ENCODE measurements around the gene RIMBP2.

RIMBP2 gene

DNA sequence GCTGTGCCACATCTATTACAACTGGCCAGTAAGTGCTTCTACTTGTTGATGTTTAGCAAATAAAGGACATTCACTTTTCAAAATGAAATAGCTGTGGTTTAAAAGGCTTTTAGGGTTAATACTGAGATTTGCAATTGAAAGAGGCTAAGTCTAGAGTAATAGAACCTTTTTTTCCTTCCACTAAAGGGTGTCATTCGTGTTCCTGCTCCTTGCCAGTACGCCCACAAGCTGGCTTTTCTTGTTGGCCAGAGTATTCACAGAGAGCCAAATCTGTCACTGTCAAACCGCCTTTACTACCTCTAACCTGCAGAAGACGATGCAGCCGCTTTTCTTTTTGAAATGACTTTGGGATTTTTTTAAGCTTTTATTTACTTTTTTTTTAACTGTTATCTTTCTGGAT is 344.8 kb downstream of the RIMBP2 start:
- no peak for DNase-seq (ENCODE audit: low spot score)

- no peak for DNase-seq (ENCODE audit: low spot score)
Observed at GRCh38 chr12:130369816-130370215, 346.3 kb downstream of the RIMBP2 start.

GRCh38 chr12:130367523-130367922 is 348.6 kb downstream of the RIMBP2 start:
- no peak for DNase-seq (ENCODE audit: low spot score)

DNA sequence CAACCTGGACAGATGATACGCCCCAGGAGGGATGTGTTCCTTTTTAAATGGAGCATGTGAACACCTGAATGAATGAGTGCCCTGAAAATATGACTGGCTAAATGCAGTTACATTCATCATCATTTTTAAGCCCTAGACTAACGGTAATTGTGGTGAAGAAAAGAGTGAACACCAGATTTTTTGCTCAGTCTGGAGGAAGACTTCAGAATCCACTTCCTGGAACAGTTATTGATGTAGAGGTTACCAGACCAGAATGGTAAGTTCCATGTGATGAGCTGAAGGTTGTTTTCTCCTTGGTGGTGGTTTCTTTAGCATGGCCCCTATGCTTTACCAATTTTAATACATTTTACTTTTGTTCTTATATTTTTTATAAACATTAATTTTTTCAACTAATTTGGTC is 349.1 kb downstream of the RIMBP2 start:
- no peak for DNase-seq (ENCODE audit: low spot score)

- no peak for DNase-seq (ENCODE audit: low spot score)
Observed at GRCh38 chr12:130366159-130366558, 349.9 kb downstream of the RIMBP2 start.

DNA sequence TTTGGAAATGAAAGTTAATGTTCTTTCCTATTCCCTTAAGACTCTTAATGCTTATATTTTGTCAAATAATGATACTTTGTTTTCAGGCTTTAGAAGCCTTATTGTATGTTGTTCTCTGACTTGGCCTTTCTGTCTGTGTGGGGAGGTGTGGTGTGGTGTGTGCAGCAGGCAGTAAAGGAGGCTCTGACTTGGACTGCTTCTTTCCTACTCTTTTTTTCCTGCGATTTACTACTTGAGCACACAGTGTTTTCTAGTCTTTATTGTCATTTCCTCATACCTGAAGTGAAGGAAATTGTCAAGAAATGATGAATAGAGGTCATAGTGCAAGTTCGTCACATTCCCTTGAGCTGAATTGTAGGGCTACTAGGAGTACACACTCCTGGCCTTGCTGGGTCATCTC is 351.5 kb downstream of the RIMBP2 start:
- no peak for DNase-seq (ENCODE audit: low spot score)

DNA sequence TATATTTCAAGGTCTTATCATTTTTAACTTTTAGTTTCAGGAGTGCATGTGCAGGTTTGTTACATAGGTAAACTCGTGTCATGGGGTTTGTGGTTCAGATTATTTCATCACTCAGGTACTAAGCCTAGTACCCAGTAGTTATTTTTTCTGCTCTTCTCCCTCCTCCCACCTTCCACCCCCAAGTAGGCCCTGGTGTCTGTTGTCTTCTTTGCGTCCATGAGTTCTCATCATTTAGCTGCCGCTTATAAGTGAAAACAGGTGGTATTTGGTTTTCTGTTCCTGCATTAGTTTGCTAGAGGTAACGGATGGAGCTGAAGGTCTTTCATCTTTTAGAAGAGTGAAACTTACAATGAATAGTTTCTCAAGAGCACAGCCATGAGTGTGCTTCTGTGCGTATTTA is 354.0 kb downstream of the RIMBP2 start:
- no peak for DNase-seq (ENCODE audit: low spot score)

GRCh38 chr12:130357729-130358330 is 358.3 kb downstream of the RIMBP2 start:
- DNase-seq (ENCODE audit: low spot score): no peak

- no peak for DNase-seq (ENCODE audit: low spot score)
Observed at GRCh38 chr12:130357241-130357640, 358.9 kb downstream of the RIMBP2 start.

DNA sequence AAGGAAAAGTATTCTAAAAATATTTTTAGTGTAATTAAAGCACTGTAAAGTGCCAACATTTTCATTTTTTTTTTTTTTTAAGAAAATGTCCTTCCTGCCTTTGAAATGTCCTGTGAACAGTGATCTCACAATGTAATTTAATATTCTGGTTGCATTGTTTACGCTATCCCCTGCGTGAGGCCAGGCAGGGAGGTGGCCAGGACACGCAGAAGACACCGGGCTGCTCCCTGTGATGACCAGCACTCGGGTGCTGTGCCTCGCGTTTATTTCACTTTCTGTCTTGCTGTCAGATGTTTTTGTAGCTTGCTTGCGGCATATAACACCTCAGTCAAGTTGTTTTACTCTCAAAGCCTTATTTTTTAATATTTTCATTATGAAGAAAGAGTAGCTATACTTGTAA is 359.9 kb downstream of the RIMBP2 start:
- no peak for DNase-seq (ENCODE audit: low spot score)

- no peak for DNase-seq (ENCODE audit: low spot score)
Observed at GRCh38 chr12:130354407-130354806, 361.7 kb downstream of the RIMBP2 start.

- no peak for DNase-seq (ENCODE audit: low spot score)
Observed at GRCh38 chr12:130353081-130353480, 363.0 kb downstream of the RIMBP2 start.

- DNase-seq (ENCODE audit: low spot score): no peak
Observed at GRCh38 chr12:130351326-130351725, 364.8 kb downstream of the RIMBP2 start.

- no peak for DNase-seq (ENCODE audit: low spot score)
Observed at GRCh38 chr12:130350715-130351114, 365.4 kb downstream of the RIMBP2 start.

DNA sequence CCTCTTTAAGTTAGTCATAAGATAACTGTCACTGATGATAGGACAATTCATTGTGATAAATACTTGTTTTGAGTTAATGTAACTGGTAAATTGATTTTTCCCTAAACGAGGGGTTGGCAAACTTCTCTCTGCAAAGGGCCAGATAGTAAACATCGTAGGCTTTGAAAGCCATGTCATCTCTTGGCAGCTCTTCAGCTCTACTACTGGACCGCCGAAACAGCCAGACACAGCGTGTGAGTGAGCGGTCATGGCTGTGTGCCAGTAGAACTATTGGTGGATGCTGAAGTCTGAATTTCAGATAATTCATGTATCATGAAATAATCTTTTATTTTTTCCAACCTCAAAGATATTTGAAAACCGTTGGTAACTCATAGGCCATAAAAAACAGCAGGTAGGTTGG is 368.5 kb downstream of the RIMBP2 start:
- DNase-seq (ENCODE audit: low spot score): no peak

Measured in germinal center (tissue), 1 donor.